NCI-H774 (cell line): ENCODE data around the gene TMEM179.

Source experiments
- DNase-seq: peaks from one replicate; lab custom pipeline; 2025; lab: John Stamatoyannopoulos, UW

TMEM179 gene

GRCh38 chr14:104569435-104569834 is 35.1 kb downstream of the TMEM179 start:
- no peak for DNase-seq

GRCh38 chr14:104568620-104569019 is 36.0 kb downstream of the TMEM179 start:
- DNase-seq, result no peak

GRCh38 chr14:104567957-104568225 is 36.7 kb downstream of the TMEM179 start:
- no peak for DNase-seq

GRCh38 chr14:104567141-104567956 is 37.2 kb downstream of the TMEM179 start:
- DNase-seq, result no peak

- no peak for DNase-seq
These were observed 39.6 kb downstream of the TMEM179 start for GRCh38 chr14:104564744-104565679.

GRCh38 chr14:104563742-104564615 is 40.6 kb downstream of the TMEM179 start:
- DNase-seq, result peak; percentile 11

- no peak for DNase-seq
These were observed 41.3 kb downstream of the TMEM179 start for GRCh38 chr14:104563191-104563741.

GRCh38 chr14:104562606-104563005 is 42.0 kb downstream of the TMEM179 start:
- DNase-seq, result no peak

GRCh38 chr14:104561632-104562495 is 42.7 kb downstream of the TMEM179 start:
- no peak for DNase-seq

GRCh38 chr14:104561124-104561557 is 43.4 kb downstream of the TMEM179 start:
- DNase-seq, result no peak

GRCh38 chr14:104560586-104560945 is 44.0 kb downstream of the TMEM179 start:
- no peak for DNase-seq

- DNase-seq, result no peak
These were observed 44.6 kb downstream of the TMEM179 start for GRCh38 chr14:104559804-104560585.

- DNase-seq, result no peak
These were observed 45.4 kb downstream of the TMEM179 start for GRCh38 chr14:104559028-104559803.

GRCh38 chr14:104558231-104559027 is 46.1 kb downstream of the TMEM179 start:
- no peak for DNase-seq

- no peak for DNase-seq
These were observed 46.8 kb downstream of the TMEM179 start for GRCh38 chr14:104557766-104558165.

- no peak for DNase-seq
These were observed 47.5 kb downstream of the TMEM179 start for GRCh38 chr14:104557086-104557485.

- DNase-seq, result no peak
These were observed 48.1 kb downstream of the TMEM179 start for GRCh38 chr14:104556256-104557021.
